GM03348 (cell line): ENCODE results near the gene CSTPP1.

Experiments used
- DNase-seq: peaks from one replicate; pipeline ENCODE4 v3.0.0; 2012; ENCODE audit warnings: low spot score

CSTPP1 gene

DNA sequence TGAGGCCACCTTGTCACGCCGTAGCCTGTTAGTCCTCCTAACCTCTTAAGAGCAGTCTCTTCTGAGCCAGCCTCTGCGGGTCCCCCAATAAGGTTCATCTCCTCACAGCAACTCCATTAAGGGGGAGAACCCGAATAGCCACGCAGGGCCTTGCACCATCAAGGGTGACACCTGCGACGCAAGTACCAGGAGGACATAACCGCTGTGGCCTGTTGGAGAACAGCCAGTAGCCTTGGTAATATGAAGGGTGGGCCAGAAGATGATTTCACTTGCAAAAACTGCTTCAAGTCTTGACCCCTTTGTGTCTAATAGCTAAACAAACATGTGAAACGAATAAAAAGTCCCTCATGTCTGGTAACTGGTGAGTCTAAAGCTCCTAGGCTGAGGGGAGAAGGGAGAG lies 225.3 kb downstream of the CSTPP1 start:
- DNase-seq = no peak

DNA sequence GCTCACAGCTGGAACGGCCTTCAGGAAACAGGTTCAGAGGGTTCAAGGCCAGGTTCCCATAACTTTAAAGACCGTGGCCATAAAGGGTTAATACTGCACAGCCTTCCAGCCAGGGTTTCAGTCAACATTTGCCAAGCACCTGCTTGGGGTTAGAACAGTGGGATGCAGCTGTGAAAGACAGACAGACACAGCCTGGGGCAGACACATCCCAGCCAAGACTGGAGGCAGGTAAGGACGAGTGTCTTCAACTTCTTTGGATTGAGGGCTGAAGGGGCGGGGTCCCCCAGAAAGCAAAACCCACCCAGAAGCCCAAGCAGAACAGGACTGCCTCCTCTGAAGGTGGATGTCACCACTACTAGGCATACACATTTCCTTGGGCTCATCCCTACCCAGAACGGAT lies 225.9 kb downstream of the CSTPP1 start:
- no peak for DNase-seq

DNA sequence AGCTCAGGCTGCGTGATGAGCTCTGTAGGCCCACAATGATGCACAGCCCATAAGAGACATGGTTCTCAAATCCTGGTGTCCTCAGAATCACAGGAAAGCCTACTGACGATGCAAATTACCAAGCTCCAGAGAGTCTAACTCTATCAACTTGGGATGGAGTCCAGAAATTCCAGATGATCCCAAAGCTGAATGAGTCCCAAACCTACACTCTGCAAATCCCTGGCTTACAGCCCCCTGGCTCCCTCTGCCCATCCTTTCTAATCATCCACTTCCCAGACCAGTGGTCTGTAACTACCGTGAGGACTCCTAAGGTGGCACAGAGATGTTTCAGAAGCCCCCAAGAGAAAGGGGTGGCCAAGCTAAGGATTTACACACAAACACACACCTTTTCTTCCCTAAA lies 226.6 kb downstream of the CSTPP1 start:
- DNase-seq = no peak

GRCh38 chr11:47163898-47164297 lies 227.3 kb downstream of the CSTPP1 start:
- DNase-seq = no peak

GRCh38 chr11:47164321-47164720 lies 227.8 kb downstream of the CSTPP1 start:
- no peak for DNase-seq

GRCh38 chr11:47165253-47165840 lies 228.8 kb downstream of the CSTPP1 start:
- no peak for DNase-seq

- DNase-seq = no peak
These were observed 229.8 kb downstream of the CSTPP1 start for GRCh38 chr11:47166368-47166767.

GRCh38 chr11:47171061-47171838 lies 234.7 kb downstream of the CSTPP1 start:
- no peak for DNase-seq

GRCh38 chr11:47171856-47172255 lies 235.3 kb downstream of the CSTPP1 start:
- DNase-seq = no peak

GRCh38 chr11:47172740-47173336 lies 236.3 kb downstream of the CSTPP1 start:
- DNase-seq = no peak

GRCh38 chr11:47175746-47176327 lies 239.3 kb downstream of the CSTPP1 start:
- no peak for DNase-seq

DNA sequence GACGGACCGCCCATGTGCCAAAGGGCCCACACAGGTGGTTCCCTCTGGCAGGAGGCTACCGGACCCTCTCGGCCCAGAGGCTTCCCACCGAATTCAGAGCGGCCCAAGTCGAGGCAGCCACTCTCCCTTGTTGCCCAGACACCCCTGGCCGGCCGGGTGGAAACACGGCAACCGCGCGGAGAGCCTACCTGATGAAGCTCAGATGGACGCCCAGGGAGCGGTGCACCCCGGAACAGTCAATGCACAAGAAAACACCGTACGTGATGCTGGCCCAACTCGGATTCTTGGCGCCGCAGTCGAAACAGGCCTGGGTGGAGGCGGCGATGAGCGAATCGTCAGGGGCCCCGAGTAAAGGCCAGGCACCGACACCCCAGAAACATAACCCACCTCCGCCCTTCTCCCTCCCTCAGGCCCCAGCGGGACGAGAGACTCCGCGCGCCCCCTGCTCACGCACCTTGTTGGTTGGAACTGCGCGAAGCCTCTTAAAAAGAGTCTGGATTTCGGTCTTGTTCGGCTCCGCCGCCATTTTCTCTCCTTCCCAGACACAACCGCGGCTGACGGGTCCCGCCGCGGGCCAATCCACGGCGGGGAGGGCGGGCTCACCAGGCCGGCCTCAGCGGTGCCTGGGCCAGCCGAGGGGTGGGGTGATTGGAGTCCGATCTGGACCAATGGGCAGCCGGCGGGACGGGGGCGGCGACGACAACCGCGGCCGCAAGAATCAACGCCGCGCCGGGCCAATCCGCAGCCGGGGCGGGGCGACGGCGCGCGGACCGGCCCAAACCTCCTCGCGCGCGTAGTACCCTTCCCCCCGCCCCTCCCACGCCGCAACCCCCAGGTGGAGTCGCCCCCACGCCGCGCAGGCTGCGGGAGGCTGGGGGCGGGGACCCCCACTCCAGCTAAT lies 240.0 kb downstream of the CSTPP1 start, which contains the start of gene ARFGAP2:
ARFGAP2 (minus strand) TSS at position 552 of the 901 bp plus-strand sequence; CDS start at position 526, 26 bp downstream.
- DNase-seq = peak; percentile 100

DNA sequence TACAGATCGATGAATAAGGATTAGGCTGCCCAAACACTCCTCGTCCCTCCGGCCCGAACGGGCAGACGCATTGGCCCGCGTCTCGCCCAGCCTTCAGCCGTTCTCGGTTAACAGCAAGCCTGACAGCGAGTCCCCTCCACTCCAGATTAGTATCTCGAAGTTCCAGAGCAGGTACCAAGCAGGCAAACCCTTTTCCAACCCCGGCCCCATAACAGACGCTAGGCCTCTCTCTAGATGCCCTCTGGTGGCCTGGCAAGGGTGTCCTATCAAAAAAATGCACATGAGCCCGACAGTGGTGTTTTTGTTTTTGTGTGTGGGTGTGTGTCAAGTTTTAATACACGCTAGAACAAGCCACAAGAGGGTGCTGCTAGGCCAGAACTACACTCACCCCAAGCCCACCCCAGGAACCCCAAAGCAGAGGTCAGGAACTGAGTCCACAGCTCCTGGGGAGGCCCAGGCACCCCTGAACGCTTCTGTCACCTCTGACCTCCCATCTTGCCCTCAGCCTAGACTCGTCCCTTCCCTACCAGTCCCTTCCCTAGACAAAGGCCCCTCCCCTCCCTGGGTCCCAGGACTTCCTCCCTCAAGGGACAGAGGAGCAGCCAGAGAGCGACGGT lies 240.8 kb downstream of the CSTPP1 start:
- DNase-seq = peak; percentile 82

DNA sequence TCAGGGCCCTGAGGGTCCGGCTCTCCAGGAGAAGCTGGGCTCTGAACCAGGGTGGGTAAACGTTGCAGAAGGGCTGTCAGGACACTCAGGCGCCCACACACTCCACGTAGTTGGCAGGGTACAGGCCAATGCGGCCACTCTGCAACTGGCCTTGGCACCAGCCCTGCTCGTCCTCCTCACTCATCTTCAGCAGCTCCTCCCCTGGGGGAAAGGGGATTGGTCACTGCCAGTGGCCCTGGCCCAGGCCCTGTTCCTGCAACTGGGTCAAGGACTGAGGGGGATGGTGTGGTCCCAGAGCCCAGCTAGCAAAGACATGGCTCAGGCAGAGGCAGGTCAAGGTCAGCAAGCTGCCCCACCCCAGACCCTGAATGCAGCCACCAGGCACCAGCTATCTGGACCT lies 241.3 kb downstream of the CSTPP1 start:
- DNase-seq = no peak

DNA sequence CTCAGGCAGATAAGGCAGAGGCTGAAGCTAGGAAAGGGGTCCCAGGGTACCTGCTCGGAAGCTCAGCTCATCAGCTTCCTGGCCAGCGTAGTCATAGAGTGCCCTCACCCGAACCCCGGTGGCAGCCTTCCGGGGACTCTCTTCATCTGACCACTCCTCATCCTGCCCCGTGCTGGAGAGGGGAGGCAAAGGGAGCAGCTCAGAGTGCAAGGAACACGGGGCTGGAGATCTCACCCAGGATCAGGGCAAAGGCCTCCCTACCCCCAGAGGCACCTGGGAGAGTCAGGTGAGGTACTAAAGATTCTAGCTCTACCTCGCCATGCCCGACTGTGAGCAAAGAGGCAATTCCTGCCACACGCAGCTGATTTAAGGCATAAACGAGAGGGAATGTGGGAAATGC lies 241.8 kb downstream of the CSTPP1 start:
- no peak for DNase-seq

- no peak for DNase-seq
These were observed 242.4 kb downstream of the CSTPP1 start for GRCh38 chr11:47178737-47179654.

- peak; percentile 72 for DNase-seq
These were observed 243.1 kb downstream of the CSTPP1 start for GRCh38 chr11:47179655-47179991.

- no peak for DNase-seq
These were observed 243.6 kb downstream of the CSTPP1 start for GRCh38 chr11:47180006-47180787.

GRCh38 chr11:47181271-47181670 lies 244.7 kb downstream of the CSTPP1 start:
- no peak for DNase-seq

DNA sequence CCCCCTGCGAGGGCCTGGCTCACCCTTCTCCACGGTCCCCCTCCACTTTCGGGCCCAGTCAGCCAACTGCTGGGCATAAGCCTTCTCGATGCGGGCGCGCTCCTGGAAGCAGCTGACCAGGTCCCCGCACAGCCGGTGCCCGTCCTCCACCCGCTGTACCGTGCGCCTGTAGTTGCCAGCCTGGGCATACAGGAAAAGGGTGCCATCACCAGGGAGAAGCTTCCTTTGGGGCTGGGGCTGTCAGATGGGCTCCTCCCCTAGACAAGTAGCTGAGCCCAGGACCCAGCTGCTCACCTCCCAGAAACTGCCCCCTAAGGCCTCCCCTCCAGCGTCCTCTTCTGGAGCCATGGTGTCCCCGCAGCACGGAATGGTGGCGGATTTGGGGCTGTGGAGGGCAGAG lies 245.8 kb downstream of the CSTPP1 start:
- DNase-seq = no peak
